ENCODE results near the gene FOXA1. TPM values are rescaled to one million over a fixed set of nuclear protein-coding genes. Genes with fewer than 3 reads are reported as not detected.

Gene FOXA1
- total and polyA plus RNA-seq, 4 donors = 14.3 to 67.2 (median 23.6) TPM

GRCh38 chr14:37544407-37544806, 50.6 kb downstream of the FOXA1 start:
- Histone ChIP-seq H3K4me1 (ENCODE audit: control insufficient read depth in 5 of 5, insufficient read depth in 5 of 5, low read length in 5 of 5) (no peaks in the 10 kb centered on the region), H3K4me3 (no peak overlapping the region), H3K27ac (ENCODE audit: low read depth in 1 of 2, low read length in 1 of 2) (no peak overlapping the region), H3K36me3 (ENCODE audit: control insufficient read depth in 4 of 4, insufficient read depth in 4 of 4, low read length in 4 of 4) (no peaks in the 10 kb centered on the region), H3K9me3 (ENCODE audit: control insufficient read depth in 4 of 4, insufficient read depth in 3 of 4, low read length in 3 of 4) (no peaks in the 10 kb centered on the region), H3K9ac (ENCODE audit: insufficient read depth in 1 of 2, low read length in 2 of 2) (no peak overlapping the region), H3K27me3 (ENCODE audit: control insufficient read depth in 3 of 3, insufficient read depth in 3 of 3, low read length in 2 of 3) (no peaks in the 10 kb centered on the region)
- WGBS, 2 donors = 45 to 58% methylated on average over 2 of the region's 2 CpGs
- DNase-seq (no peak), ATAC-seq (ENCODE audit: insufficient read depth, low FRiP score) (no peak)
- no peak for TF ChIP-seq CTCF (IDR thresholded peaks at IDR 0.05; ENCODE audit: control extremely low read depth, extremely low read depth)

- no peak overlapping the region for H3K27ac ChIP-seq (ENCODE audit: low read depth in 1 of 2, low read length in 1 of 2)
- TF ChIP-seq CTCF (IDR thresholded peaks at IDR 0.05; ENCODE audit: control extremely low read depth, extremely low read depth) = no peak
- DNase-seq = no peak
- no peak overlapping the region for H3K4me3 ChIP-seq
- no peaks in the 10 kb centered on the region for H3K27me3 ChIP-seq (ENCODE audit: control insufficient read depth in 3 of 3, insufficient read depth in 3 of 3, low read length in 2 of 3)
- peaks cover 0 to 2% (median 0%) of the 10 kb centered on the region in 4 donors for H3K9me3 ChIP-seq (ENCODE audit: control insufficient read depth in 4 of 4, insufficient read depth in 3 of 4, low read length in 3 of 4)
- H3K9ac ChIP-seq (ENCODE audit: insufficient read depth in 1 of 2, low read length in 2 of 2) = no peak overlapping the region
- no peaks in the 10 kb centered on the region for H3K36me3 ChIP-seq (ENCODE audit: control insufficient read depth in 4 of 4, insufficient read depth in 4 of 4, low read length in 4 of 4)
- no peak for ATAC-seq (ENCODE audit: insufficient read depth, low FRiP score)
- 91% methylated on average over 1 of the region's 1 CpG for WGBS, 2 donors
- no peaks in the 10 kb centered on the region for H3K4me1 ChIP-seq (ENCODE audit: control insufficient read depth in 5 of 5, insufficient read depth in 5 of 5, low read length in 5 of 5)
Measured at GRCh38 chr14:37539992-37540391, 55.1 kb downstream of the FOXA1 start.

Other genes starting within 250 kb of the FOXA1 start
- 10 to 100 TPM in 1 of 2 donors, 1 to 10 TPM in 1; 6.5 to 34.4 TPM for gene TTC6, start 380 bp upstream of the FOXA1 start, total RNA-seq
- gene TTC6, start 380 bp upstream of the FOXA1 start, polyA plus RNA-seq = 1 to 10 TPM in 1 of 2 donors, under 1 TPM in 1; 0.50 to 3.4 TPM

All from lung (tissue), 12 donors.